Mucosa of descending colon (tissue), 3 donors: Measurements from ENCODE around the gene THRA. TPM values are rescaled to one million over a fixed set of nuclear protein-coding genes. Genes with fewer than 3 reads are reported as not detected.

Experiments
- ATAC-seq: fragments of 200-7000 bp; cut with Tn5 transposase; one replicate; pipeline ENCODE4 v1.9.1; 2020; ENCODE audit warnings: mild to moderate bottlenecking, moderate library complexity
- DNase-seq, 3 donors: peaks; one replicate each; pipeline ENCODE4 v3.0.0-alpha.2; 2020
- H3K36me3 ChIP-seq: fragments of 200-600 bp; one replicate; pipeline ENCODE4 v1.8.0; 2021; ENCODE audit warnings: low read depth, mild to moderate bottlenecking
- H3K4me1 ChIP-seq: fragments of 200-600 bp; one replicate; pipeline ENCODE4 v1.8.0; 2021; ENCODE audit warnings: low read depth, mild to moderate bottlenecking
- H3K4me3 ChIP-seq: fragments of 200-600 bp; one replicate; pipeline ENCODE4 v1.8.0; 2021; ENCODE audit warnings: mild to moderate bottlenecking
- H3K9me3 ChIP-seq: fragments of 200-600 bp; one replicate; pipeline ENCODE4 v1.8.0; 2021; ENCODE audit warnings: mild to moderate bottlenecking
- intact Hi-C, 2 donors: fragments of 100-400 bp; cut with DNase I in 1 of 2; cut with micrococcal nuclease in 1 of 2; formaldehyde crosslinking; loops; one replicate each; pipeline versions ENCODE4 v1.11.0 to v1.11.1; 2022; cut with DNase I, micrococcal nuclease
- total RNA-seq, 3 donors: library from RNA; stranded (reverse); fragmentation: NEBNext Ultra II Directional in 2 of 3; extraction: Animal tissue kit (Norgen Biotek cat#: 25700) in 2 of 3; gene quantifications; one replicate each; pipeline versions ENCODE4 v1.2.1 to v1.2.4, GENCODE V29; 2021 to 2023
- TF ChIP-seq, protein P1 (sequence below): fragments of 200-600 bp; IDR thresholded peaks from one replicate; pipeline ENCODE4 v1.8.0; 2022; ENCODE audit warnings: antibody characterized with exemption, mild to moderate bottlenecking
- donor health status: DM: no; HTN: no; CAD: no; lungs with moderate emphysema.
- donor health status: DM: no; HTN: no; CAD: no.
- donor health status: DM: no; HTN: yes; CAD: no.

The THRA gene
- total RNA-seq, 3 donors from 2014 or later: 56.8 to 114 (median 60.0) TPM

DNA sequence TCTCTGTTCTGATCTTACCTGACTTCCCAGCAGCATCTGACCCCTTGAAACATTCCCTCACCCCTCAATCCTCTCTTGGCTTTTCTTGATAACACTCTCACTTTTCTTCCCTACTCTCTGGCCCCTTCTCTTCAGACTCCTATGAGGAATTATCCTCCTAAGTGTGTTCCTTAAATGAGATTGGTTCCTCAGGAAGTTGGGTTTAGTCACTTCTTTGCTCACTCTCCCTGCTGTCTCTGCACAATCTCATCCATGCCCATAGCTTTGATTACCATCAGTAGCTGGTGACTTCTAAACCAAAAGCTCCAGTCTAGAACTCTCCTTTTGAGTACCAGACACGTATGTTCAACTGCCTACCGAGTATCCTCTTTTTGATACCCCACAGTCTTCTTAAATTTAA, 21.6 kb upstream of the THRA start:
- H3K36me3 ChIP-seq: no peaks in the 10 kb centered on the region
- intact Hi-C loops: no loop called here
- TF ChIP-seq, protein P1, sequence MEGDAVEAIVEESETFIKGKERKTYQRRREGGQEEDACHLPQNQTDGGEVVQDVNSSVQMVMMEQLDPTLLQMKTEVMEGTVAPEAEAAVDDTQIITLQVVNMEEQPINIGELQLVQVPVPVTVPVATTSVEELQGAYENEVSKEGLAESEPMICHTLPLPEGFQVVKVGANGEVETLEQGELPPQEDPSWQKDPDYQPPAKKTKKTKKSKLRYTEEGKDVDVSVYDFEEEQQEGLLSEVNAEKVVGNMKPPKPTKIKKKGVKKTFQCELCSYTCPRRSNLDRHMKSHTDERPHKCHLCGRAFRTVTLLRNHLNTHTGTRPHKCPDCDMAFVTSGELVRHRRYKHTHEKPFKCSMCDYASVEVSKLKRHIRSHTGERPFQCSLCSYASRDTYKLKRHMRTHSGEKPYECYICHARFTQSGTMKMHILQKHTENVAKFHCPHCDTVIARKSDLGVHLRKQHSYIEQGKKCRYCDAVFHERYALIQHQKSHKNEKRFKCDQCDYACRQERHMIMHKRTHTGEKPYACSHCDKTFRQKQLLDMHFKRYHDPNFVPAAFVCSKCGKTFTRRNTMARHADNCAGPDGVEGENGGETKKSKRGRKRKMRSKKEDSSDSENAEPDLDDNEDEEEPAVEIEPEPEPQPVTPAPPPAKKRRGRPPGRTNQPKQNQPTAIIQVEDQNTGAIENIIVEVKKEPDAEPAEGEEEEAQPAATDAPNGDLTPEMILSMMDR: no peak
- no peak overlapping the region for H3K4me3 ChIP-seq
- no peak for ATAC-seq
- H3K4me1 ChIP-seq: peaks cover 8% of the 10 kb centered on the region
- no peaks in the 10 kb centered on the region for H3K9me3 ChIP-seq
- no peak for DNase-seq

- TF ChIP-seq, protein P1: no peak
- Histone ChIP-seq H3K4me1 (peaks cover 10% of the 10 kb centered on the region), H3K36me3 (peaks cover 2% of the 10 kb centered on the region), H3K4me3 (no peak overlapping the region), H3K9me3 (no peaks in the 10 kb centered on the region)
- intact Hi-C loops: no loop called here
- peak in 1 of 3 donors; percentile 21 for DNase-seq
- ATAC-seq: no peak
Observed at GRCh38 chr17:40056379-40057015, 6.3 kb upstream of the THRA start.

DNA sequence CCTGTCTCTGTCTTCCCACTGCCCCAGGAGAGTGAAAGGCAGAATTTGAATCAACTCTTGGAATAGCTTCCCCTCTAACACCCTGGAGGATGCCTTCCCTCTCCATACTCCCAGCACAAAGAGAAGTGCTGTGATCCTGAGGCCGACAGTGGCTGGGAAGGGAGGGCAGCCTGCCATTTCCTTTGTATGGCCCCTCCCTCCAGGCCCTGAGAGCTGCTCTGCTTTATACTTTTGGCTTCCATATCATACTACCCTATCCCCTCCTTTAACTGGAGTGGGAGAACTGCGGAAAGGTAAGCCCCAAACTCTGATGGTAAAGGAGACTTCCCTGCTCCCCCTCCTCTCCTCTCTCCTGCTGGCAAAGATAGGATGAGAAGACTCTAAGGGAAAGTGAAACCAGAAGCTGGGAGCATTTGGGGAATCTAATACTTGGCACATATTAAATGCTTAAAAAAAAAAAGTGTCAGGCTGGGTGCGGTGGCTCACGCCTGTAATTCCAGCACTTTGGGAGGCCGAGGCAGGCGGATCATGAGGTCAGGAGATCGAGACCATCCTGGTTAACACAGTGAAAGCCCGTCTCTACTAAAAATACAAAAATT, 4.5 kb upstream of the THRA start:
- no peak overlapping the region for H3K4me3 ChIP-seq
- peaks cover 12% of the 10 kb centered on the region for H3K4me1 ChIP-seq
- no peak for ATAC-seq
- DNase-seq: peak in 1 of 3 donors; percentile 40
- intact Hi-C loops: no loop called here
- H3K36me3 ChIP-seq: no peaks in the 10 kb centered on the region
- no peaks in the 10 kb centered on the region for H3K9me3 ChIP-seq
- TF ChIP-seq, protein P1: no peak

- peaks cover 9% of the 10 kb centered on the region for H3K4me1 ChIP-seq
- H3K36me3 ChIP-seq: no peaks in the 10 kb centered on the region
- no peaks in the 10 kb centered on the region for H3K9me3 ChIP-seq
- intact Hi-C loops: no loop called here
- ATAC-seq (no peak), DNase-seq (peak in 1 of 3 donors; percentile 12)
- no peak overlapping the region for H3K4me3 ChIP-seq
- TF ChIP-seq, protein P1: no peak
Observed at GRCh38 chr17:40058865-40059264, 3.9 kb upstream of the THRA start.

DNA sequence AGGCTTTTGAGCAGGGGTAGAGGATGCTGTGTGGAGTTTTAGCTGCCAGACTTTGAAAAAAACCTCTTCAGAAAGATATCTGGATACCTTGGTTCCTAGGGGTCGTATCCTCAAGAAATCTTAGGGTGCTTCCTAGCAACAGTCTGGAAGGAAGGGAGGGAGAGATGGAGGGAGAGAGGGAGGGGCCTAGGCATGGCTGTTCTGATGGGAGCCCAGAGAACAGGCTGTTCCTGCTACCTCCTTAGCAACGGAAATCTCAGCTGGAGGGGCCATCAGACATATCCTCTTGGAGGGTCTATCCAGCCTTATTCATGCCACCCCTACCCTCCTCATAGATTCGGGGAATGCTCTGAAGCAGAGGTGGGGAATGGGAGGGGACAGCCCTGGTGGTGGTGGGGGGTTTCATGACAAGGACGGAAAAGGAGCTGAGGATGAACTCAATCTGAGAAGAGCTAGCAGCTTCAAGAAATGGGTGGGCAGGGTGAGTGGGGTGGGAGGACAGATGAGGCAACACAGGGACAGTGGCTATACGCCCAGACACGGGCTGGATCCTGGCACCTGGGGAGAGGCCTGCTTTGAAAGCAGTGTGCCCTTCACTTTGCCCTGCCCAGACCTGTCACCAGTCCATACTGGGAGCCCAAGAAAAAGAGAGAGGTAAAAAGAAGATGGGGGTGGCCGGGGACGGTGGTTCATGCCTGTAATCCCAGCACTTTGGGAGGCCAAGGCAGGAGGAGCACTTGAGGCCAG, 2.9 kb upstream of the THRA start:
- no peaks in the 10 kb centered on the region for H3K9me3 ChIP-seq
- no peak overlapping the region for H3K4me3 ChIP-seq
- intact Hi-C loops: no loop called here
- H3K36me3 ChIP-seq: no peaks in the 10 kb centered on the region
- no peak for ATAC-seq
- no peak for DNase-seq
- TF ChIP-seq, protein P1: no peak
- peaks cover 17% of the 10 kb centered on the region for H3K4me1 ChIP-seq
